H1 (cell line): Measurements from ENCODE around the gene NHEJ1. TPM values are rescaled to one million over a fixed set of nuclear protein-coding genes. Genes with fewer than 3 reads are reported as not detected.

Experiments used
- CTCF ChIA-PET: fragments of 300-600 bp; sonication (Branson Sonifier 250); formaldehyde crosslinking; loops from one replicate; lab custom pipeline; 2021; ENCODE audit not compliant: partially characterized antibody; lab: Charles Lee
- POLR2A ChIA-PET: fragments of 300-600 bp; sonication (Branson Sonifier 250); formaldehyde crosslinking; loops from one replicate; lab custom pipeline; 2021; ENCODE audit warnings: inconsistent platforms; ENCODE audit not compliant: partially characterized antibody; lab: Charles Lee
- DNase-seq, 2 experiments: peaks; one replicate each; pipeline versions ENCODE4 v3.0.0 to v3.0.0-alpha.2; 2010 to 2022; ENCODE audit warnings: low spot score in 2 of 2, low read depth in 1 of 2, mixed read lengths in 1 of 2
- FAIRE-seq: peaks from 2 replicates; lab custom pipeline; 2011; peaks lifted over from hg19 to GRCh38; lab: Jason Lieb, UNC
- H2AFZ ChIP-seq: 2 replicates; pipeline ENCODE4 v1.8.1; 2012; ENCODE audit warnings: low read length, inconsistent platforms
- H2AK5ac ChIP-seq: 2 replicates; pipeline ENCODE4 v1.6.1; 2013; ENCODE audit warnings: low read depth, low read length
- H2BK120ac ChIP-seq: replicated peaks from 2 replicates; pipeline ENCODE3; 2013; ENCODE audit warnings: low read depth, low read length, inconsistent platforms
- H2BK12ac ChIP-seq: 2 replicates; pipeline ENCODE4 v1.6.1; 2013; ENCODE audit warnings: low read depth, low read length
- H2BK15ac ChIP-seq: 2 replicates; pipeline ENCODE4 v1.6.1; 2013; ENCODE audit warnings: low read length
- H2BK20ac ChIP-seq: 2 replicates; pipeline ENCODE4 v1.6.1; 2013; ENCODE audit warnings: low read length
- H2BK5ac ChIP-seq: 2 replicates; pipeline ENCODE4 v1.6.1; 2013; ENCODE audit warnings: low read depth, low read length
- H3K14ac ChIP-seq: 2 replicates; pipeline ENCODE4 v1.6.1; 2013; ENCODE audit warnings: inconsistent platforms; ENCODE audit not compliant: insufficient read length
- H3K18ac ChIP-seq: 2 replicates; pipeline ENCODE4 v1.6.1; 2013; ENCODE audit warnings: low read length; ENCODE audit errors: extremely low read depth
- H3K23ac ChIP-seq: 2 replicates; pipeline ENCODE4 v1.6.1; 2013; ENCODE audit warnings: inconsistent platforms; ENCODE audit not compliant: insufficient read length
- H3K23me2 ChIP-seq: 2 replicates; pipeline ENCODE4 v1.6.1; 2013; ENCODE audit warnings: low read depth, low read length
- H3K27ac ChIP-seq: 2 replicates; pipeline ENCODE4 v1.6.1; 2011; ENCODE audit warnings: low read depth, low read length, inconsistent platforms
- H3K27me3 ChIP-seq, 4 experiments: replicated peaks in 1 of 4; 1 replicate in 1 of 4; 2 replicates in 3 of 4; pipeline versions ENCODE4 v1.6.1 to v1.8.1; 2011 to 2013; ENCODE audit warnings: low read length in 3 of 4, mild to moderate bottlenecking in 3 of 4, inconsistent platforms in 2 of 4, mixed read lengths in 2 of 4, moderate library complexity in 1 of 4; ENCODE audit not compliant: control insufficient read depth in 3 of 4, insufficient read depth in 3 of 4; ENCODE audit errors: extremely low read depth in 1 of 4
- H3K36me3 ChIP-seq, 4 experiments: 2 replicates each; pipeline versions ENCODE4 v1.6.1 to v1.8.1; 2011 to 2013; ENCODE audit warnings: mild to moderate bottlenecking in 4 of 4, low read length in 3 of 4, moderate library complexity in 2 of 4, control low read depth in 1 of 4, inconsistent platforms in 1 of 4; ENCODE audit not compliant: insufficient read depth in 4 of 4, control insufficient read depth in 2 of 4
- H3K4ac ChIP-seq: replicated peaks from 2 replicates; pipeline ENCODE3; 2013; ENCODE audit warnings: low read length, low read depth, mixed read lengths, inconsistent platforms; ENCODE audit not compliant: insufficient read length
- H3K4me1 ChIP-seq, 4 experiments: replicated peaks in 1 of 4; 1 replicate in 1 of 4; 2 replicates in 3 of 4; pipeline versions ENCODE4 v1.6.1 to v1.8.1; 2011 to 2013; ENCODE audit warnings: low read length in 3 of 4, inconsistent platforms in 2 of 4, mixed read lengths in 1 of 4; ENCODE audit not compliant: insufficient read depth in 4 of 4, control insufficient read depth in 3 of 4
- H3K4me2 ChIP-seq, 2 experiments: 2 replicates each; pipeline versions ENCODE4 v1.6.1 to v1.8.1; 2011 to 2013; ENCODE audit warnings: low read depth in 2 of 2, low read length in 2 of 2, control low read depth in 1 of 2, inconsistent platforms in 1 of 2, mild to moderate bottlenecking in 1 of 2; ENCODE audit not compliant: insufficient read depth in 1 of 2
- H3K4me3 ChIP-seq, 4 experiments: fragments of 200-600, 300-600 bp in 1 of 4; sonication (generic), shearing (Covaris generic), sonication (Bioruptor Twin) in 1 of 4; 2 replicates each; pipeline versions ENCODE4 v1.5.1 to v1.8.1; 2011 to 2016; ENCODE audit warnings: low read length in 4 of 4, low read depth in 3 of 4, control low read depth in 2 of 4, inconsistent platforms in 2 of 4, mild to moderate bottlenecking in 2 of 4, mixed read lengths in 1 of 4, moderate library complexity in 1 of 4; ENCODE audit not compliant: insufficient read depth in 2 of 4; ENCODE audit errors: extremely low read depth in 1 of 4
- H3K56ac ChIP-seq: replicated peaks from 2 replicates; pipeline ENCODE3; 2013; ENCODE audit warnings: low read depth, mild to moderate bottlenecking, mixed read lengths, low read length, inconsistent platforms; ENCODE audit not compliant: insufficient read length
- H3K79me1 ChIP-seq: 2 replicates; pipeline ENCODE4 v1.6.1; 2013; ENCODE audit warnings: low read depth, low read length, control low read depth
- H3K79me2 ChIP-seq, 2 experiments: 2 replicates each; pipeline versions ENCODE4 v1.6.1 to v1.8.1; 2012 to 2013; ENCODE audit warnings: low read length in 2 of 2, mild to moderate bottlenecking in 2 of 2, inconsistent platforms in 1 of 2; ENCODE audit not compliant: insufficient read depth in 2 of 2, control insufficient read depth in 1 of 2
- H3K9ac ChIP-seq, 4 experiments: replicated peaks in 1 of 4; 1 replicate in 1 of 4; 2 replicates in 3 of 4; pipeline versions ENCODE4 v1.6.1 to v1.8.1; 2011 to 2013; ENCODE audit warnings: low read depth in 3 of 4, low read length in 3 of 4, control low read depth in 2 of 4, mild to moderate bottlenecking in 2 of 4, moderate library complexity in 2 of 4, inconsistent platforms in 1 of 4; ENCODE audit errors: extremely low read depth in 1 of 4
- H3K9me3 ChIP-seq, 2 experiments: 2 replicates each; pipeline versions ENCODE4 v1.6.1 to v1.8.1; 2012 to 2013; ENCODE audit warnings: mild to moderate bottlenecking in 2 of 2, moderate library complexity in 2 of 2, control low read depth in 1 of 2, inconsistent platforms in 1 of 2, low read depth in 1 of 2, low read length in 1 of 2, mixed read lengths in 1 of 2; ENCODE audit not compliant: insufficient read depth in 2 of 2
- H4K20me1 ChIP-seq, 2 experiments: replicated peaks in 1 of 2; 2 replicates each; pipeline versions ENCODE3 to v1.8.1; 2011 to 2013; ENCODE audit warnings: inconsistent platforms in 2 of 2, low read length in 2 of 2, mild to moderate bottlenecking in 1 of 2; ENCODE audit not compliant: insufficient read depth in 2 of 2, control insufficient read depth in 1 of 2
- H4K5ac ChIP-seq: 2 replicates; pipeline ENCODE4 v1.6.1; 2013; ENCODE audit warnings: low read length, low read depth, mixed read lengths, inconsistent platforms; ENCODE audit not compliant: insufficient read length
- H4K8ac ChIP-seq: 2 replicates; pipeline ENCODE4 v1.8.0; 2013; ENCODE audit warnings: mild to moderate bottlenecking, moderate library complexity, low read length, inconsistent platforms; ENCODE audit not compliant: insufficient read depth; ENCODE audit errors: extremely low read depth
- H4K91ac ChIP-seq: replicated peaks from 2 replicates; pipeline ENCODE3; 2013; ENCODE audit warnings: low read length, mixed read lengths, inconsistent platforms; ENCODE audit not compliant: insufficient read length
- CBX8 ChIP-seq: fragments of 300-800, 300-1000 bp; sonication (generic); IDR thresholded peaks from 2 replicates; pipeline ENCODE4 v1.7.1; 2016; ENCODE audit warnings: low read depth, low read length, borderline replicate concordance
- EZH2 ChIP-seq: fragments of 200-600 bp; sonication (generic); IDR thresholded peaks from 2 replicates; pipeline ENCODE4 v1.7.1; 2012; ENCODE audit warnings: low read depth, mild to moderate bottlenecking, moderate library complexity, low read length, inconsistent platforms; ENCODE audit not compliant: severe bottlenecking
- SP4 ChIP-seq: IDR thresholded peaks from 2 replicates; pipeline ENCODE4 v1.6.1; 2012; ENCODE audit warnings: low read length, inconsistent platforms
- TAF7 ChIP-seq: optimal IDR thresholded peaks from 2 replicates; pipeline ENCODE3; 2011; ENCODE audit warnings: low read depth, mild to moderate bottlenecking, inconsistent platforms, low read length, moderate library complexity, borderline replicate concordance
- WGBS, 2 experiments: shearing (Covaris generic) in 1 of 2; methylation state at CpG; one replicate each; pipeline versions ENCODE4 v1.1.6 to v1.1.7; 2013 to 2015; ENCODE audit warnings: low lambda C conversion rate in 2 of 2, mixed read lengths in 2 of 2, inconsistent platforms in 1 of 2, low coverage in 1 of 2, missing lambda C conversion rate in 1 of 2; ENCODE audit not compliant: insufficient replicate concordance in 2 of 2, insufficient coverage in 1 of 2, insufficient read length in 1 of 2; ENCODE audit errors: extremely low coverage in 1 of 2, missing lambda C conversion rate in 1 of 2; 5-methylcytosine and 5-hydroxymethylcytosine counted together
- polyA plus RNA-seq, 7 experiments: library from polyadenylated mRNA; depleted of rRNA in 3 of 7; stranded (reverse) in 5 of 7; unstranded in 2 of 7; fragments of >200 nt in 5 of 7; fragments of 200-250 nt in 2 of 7; gene quantifications; 1 replicate in 5 of 7; 2 replicates in 1 of 7; 4 replicates in 1 of 7; pipeline versions ENCODE4 v1.2.1 to v1.2.3, GENCODE V29; 2011 to 2013; ENCODE audit warnings: missing spikeins in 2 of 7, mixed read lengths in 2 of 7
- total RNA-seq: library from RNA; stranded (reverse); fragmentation: NEBNext Ultra II Directional; extraction: Animal tissue kit (Norgen Biotek cat#: 25700); gene quantifications from 2 replicates; pipeline ENCODE4 v1.2.1, GENCODE V29; 2021
- TF ChIP-seq, protein P1 (sequence below): IDR thresholded peaks from 2 replicates; pipeline ENCODE4 v1.6.1; 2011; ENCODE audit warnings: low read length, improper control_type of control experiment

Gene NHEJ1
- total and polyA plus RNA-seq, 2 of the 8 experiments (the other 6 are each of a cell fraction or from before 2014, with no cell fraction given): 22.7 to 24.1 TPM

DNA sequence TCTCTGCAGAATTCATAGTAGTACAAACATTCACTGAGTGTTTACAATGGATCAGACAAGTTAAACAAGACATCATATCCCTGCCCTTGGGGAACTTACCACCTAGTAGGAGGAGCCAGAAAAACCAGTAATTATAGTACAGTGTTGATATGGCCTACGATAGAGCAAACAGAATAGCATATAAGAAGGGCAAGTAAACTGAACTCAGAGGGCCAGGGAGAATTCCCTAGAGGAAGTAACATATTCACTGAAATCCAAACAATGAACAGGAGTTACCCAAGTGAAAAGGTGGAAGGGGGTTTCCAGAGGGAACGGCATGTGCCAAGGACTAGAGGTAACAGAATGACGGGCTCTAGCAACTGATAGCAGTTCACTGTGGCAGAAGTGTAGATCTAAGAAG, 34.1 kb downstream of the NHEJ1 start:
- Histone ChIP-seq H3K79me1 (no peaks in the 10 kb centered on the region), H2BK5ac (no peak overlapping the region), H4K20me1 (no peaks in the 10 kb centered on the region), H4K5ac (no peak overlapping the region), H3K4ac (no peak overlapping the region), H3K56ac (no peak overlapping the region), H4K91ac (no peak overlapping the region), H3K27ac (no peak overlapping the region), H3K9ac (no peak overlapping the region), H3K27me3 (no peaks in the 10 kb centered on the region), H3K14ac (no peak overlapping the region), H3K9me3 (no peaks in the 10 kb centered on the region), H2AFZ (no peak overlapping the region), H3K18ac (no peak overlapping the region), H2BK120ac (no peak overlapping the region), H2BK20ac (no peak overlapping the region), H2AK5ac (no peak overlapping the region), H2BK15ac (no peak overlapping the region), H3K36me3 (no peaks in the 10 kb centered on the region), H3K4me2 (no peak overlapping the region), H3K79me2 (no peaks in the 10 kb centered on the region), H3K23ac (no peak overlapping the region), H3K4me3 (no peak overlapping the region), H4K8ac (no peak overlapping the region), H3K23me2 (no peaks in the 10 kb centered on the region), H2BK12ac (no peak overlapping the region), H3K4me1 (no peaks in the 10 kb centered on the region; a peak in 2 of 7 replicates)
- TF ChIP-seq SP4 (no peak), CBX8 (no peak), EZH2 (no peak), TAF7 (no peak)
- TF ChIP-seq, protein P1, sequence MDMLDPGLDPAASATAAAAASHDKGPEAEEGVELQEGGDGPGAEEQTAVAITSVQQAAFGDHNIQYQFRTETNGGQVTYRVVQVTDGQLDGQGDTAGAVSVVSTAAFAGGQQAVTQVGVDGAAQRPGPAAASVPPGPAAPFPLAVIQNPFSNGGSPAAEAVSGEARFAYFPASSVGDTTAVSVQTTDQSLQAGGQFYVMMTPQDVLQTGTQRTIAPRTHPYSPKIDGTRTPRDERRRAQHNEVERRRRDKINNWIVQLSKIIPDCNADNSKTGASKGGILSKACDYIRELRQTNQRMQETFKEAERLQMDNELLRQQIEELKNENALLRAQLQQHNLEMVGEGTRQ: no peak
- 76% methylated on average over 3 of the region's 3 CpGs; no CpG with 5 or more reads in 1 of the 2 experiments for WGBS, 2 experiments
- FAIRE-seq: no peak
- CTCF ChIA-PET: interaction anchor here (3.9 to 37.2 kb wide), 5 partner anchors 17 to 123 kb away, joined by 19 to 1777 read pairs (median 208); partner anchors contain the start of genes CFAP65 and IHH
- DNase-seq: no peak
- POLR2A ChIA-PET: no interaction called here
